GM06990 (cell line): ENCODE measurements around the gene FMNL2.

Experiments used
- DNase-seq: peaks from one replicate; pipeline ENCODE4 v3.0.0-alpha.2; 2011; ENCODE audit not compliant: insufficient read length; ENCODE audit errors: extremely low read depth
- H3K27me3 ChIP-seq: replicated peaks from 2 replicates; pipeline ENCODE4 v1.6.0; 2011; ENCODE audit warnings: low read length; ENCODE audit not compliant: control insufficient read depth, insufficient read depth
- H3K36me3 ChIP-seq: 2 replicates; pipeline ENCODE4 v1.5.1; 2011; ENCODE audit warnings: low read length; ENCODE audit not compliant: control insufficient read depth, insufficient read depth
- H3K4me3 ChIP-seq: replicated peaks from 2 replicates; pipeline ENCODE4 v1.5.1; 2011; ENCODE audit warnings: low read depth, mild to moderate bottlenecking, control low read depth, low read length
- TF ChIP-seq, protein P1 (sequence below): IDR thresholded peaks from 2 replicates; pipeline ENCODE4 v1.5.1; 2011; ENCODE audit warnings: low read length, control low read depth, mild to moderate bottlenecking, inconsistent platforms; ENCODE audit not compliant: insufficient read depth, poor library complexity, severe bottlenecking

FMNL2 gene

DNA sequence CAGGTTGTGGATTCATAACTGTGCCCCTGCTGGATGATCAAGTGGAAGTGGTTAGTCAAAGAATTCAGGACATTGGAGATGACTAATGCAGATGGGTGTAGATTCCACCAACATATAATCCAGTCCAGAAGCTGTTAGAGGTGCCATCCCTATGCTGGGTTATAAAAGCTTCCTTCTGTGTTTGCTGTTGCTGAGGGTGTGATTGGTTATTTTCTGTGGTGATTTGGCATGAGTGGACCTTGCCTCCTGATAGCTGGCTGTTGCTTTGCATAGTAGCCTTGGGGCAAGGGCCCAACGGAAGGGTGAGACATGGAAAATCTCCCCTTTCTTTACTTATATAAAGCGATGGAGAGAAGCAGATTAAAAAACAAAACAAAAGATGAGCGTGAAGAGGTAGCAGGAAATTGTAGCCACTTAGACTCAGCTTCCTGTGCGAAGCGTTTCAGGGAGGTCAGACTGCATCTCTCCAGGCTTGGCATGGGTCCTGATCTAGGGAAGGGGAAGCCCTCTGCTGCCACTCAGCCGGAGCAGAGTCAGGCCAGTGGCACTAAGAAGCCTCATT, 190.4 kb downstream of the FMNL2 start:
- no peak for DNase-seq
- TF ChIP-seq, protein P1, sequence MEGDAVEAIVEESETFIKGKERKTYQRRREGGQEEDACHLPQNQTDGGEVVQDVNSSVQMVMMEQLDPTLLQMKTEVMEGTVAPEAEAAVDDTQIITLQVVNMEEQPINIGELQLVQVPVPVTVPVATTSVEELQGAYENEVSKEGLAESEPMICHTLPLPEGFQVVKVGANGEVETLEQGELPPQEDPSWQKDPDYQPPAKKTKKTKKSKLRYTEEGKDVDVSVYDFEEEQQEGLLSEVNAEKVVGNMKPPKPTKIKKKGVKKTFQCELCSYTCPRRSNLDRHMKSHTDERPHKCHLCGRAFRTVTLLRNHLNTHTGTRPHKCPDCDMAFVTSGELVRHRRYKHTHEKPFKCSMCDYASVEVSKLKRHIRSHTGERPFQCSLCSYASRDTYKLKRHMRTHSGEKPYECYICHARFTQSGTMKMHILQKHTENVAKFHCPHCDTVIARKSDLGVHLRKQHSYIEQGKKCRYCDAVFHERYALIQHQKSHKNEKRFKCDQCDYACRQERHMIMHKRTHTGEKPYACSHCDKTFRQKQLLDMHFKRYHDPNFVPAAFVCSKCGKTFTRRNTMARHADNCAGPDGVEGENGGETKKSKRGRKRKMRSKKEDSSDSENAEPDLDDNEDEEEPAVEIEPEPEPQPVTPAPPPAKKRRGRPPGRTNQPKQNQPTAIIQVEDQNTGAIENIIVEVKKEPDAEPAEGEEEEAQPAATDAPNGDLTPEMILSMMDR, result no peak
- Histone ChIP-seq H3K27me3 (no peaks in the 10 kb centered on the region), H3K4me3 (no peak overlapping the region), H3K36me3 (no peaks in the 10 kb centered on the region)

DNA sequence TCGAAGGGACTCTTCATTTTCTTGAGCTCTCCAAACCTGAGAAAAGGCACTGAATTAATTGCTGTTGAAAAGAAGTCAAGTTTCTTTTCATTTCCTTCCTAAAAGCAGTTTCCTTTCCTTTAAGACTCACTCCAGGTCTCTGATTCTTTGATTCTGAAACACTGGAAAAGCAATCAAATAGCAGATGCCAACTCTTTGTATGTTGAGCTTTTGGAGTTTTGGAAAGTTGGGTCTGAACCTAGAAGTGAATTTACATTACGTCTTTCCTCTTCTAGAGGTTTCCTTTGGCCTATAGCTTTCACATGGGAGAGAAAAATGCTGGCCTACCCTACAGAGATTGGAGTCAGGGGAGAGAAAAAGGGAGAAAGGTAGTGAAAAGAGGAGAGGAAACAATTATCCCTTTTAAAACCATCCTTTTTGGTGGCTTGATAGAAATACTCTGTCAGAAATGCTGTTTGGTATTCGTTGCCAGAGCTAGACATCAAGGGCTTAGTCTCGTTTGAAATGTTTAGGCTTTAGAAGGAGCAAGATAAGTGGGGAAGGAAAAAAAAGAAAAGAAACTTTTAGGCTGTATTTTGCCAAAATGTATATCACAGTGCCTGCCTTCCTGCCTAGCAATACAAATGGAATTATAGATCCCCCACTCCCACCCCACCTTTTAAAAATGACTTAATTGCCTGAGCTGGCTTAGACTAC, 194.6 kb downstream of the FMNL2 start:
- Histone ChIP-seq H3K36me3 (no peaks in the 10 kb centered on the region), H3K27me3 (no peaks in the 10 kb centered on the region), H3K4me3 (no peak overlapping the region)
- TF ChIP-seq, protein P1, result no peak
- no peak for DNase-seq

DNA sequence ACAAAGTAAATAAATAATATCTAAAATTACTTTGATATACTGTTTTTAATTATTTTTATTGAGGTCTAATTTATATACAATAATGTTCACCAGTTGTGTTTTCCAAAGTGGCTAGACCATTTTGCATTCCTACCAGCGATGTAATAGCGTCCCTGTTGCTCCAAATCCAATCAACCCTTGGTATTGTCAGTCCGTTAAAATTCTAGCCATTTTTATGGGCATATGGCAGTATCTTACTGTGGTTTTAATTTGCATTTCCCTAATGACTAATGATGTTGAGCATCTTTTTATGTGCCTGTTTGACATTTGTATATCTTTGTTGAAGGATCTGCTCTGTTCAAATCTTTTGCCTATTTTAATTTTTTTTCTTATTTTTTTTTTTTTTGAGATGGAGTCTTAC, 197.3 kb downstream of the FMNL2 start:
- Histone ChIP-seq H3K36me3 (no peaks in the 10 kb centered on the region), H3K4me3 (no peak overlapping the region), H3K27me3 (no peaks in the 10 kb centered on the region)
- no peak for DNase-seq
- TF ChIP-seq, protein P1, result no peak

DNA sequence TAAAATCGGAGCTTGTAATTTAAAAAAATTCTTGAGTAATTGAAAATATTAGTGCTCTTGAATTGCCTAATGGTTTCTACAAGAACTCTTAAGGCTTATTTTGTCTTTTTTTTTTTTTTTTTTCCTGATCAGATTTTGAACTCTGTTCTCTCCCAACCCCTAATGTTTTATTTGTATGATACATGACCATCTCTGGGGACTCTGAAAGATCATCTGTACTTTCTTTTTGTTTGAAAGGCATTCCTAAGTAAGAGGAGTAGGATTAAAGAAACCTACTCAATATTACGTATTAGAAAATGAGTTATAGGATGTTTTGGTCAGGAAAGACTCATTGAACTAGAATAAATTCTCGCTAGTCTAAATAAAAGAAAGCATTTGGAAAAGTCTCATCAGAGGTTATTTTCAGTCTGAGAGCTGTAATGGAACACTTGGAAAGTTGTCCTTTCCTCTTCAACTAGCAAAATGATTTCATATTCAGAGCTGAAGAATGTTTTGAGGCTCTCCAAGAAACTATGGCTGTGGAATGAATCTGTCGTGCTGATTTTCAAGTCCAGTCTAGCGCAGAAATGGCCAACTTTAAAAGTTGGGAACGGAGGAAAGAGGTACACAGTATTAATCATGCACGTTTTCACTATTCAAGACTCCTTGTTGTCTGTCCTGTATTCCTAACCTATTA, 199.6 kb downstream of the FMNL2 start:
- TF ChIP-seq, protein P1, result no peak
- DNase-seq, result no peak
- Histone ChIP-seq H3K4me3 (no peak overlapping the region), H3K36me3 (no peaks in the 10 kb centered on the region), H3K27me3 (no peaks in the 10 kb centered on the region)

DNA sequence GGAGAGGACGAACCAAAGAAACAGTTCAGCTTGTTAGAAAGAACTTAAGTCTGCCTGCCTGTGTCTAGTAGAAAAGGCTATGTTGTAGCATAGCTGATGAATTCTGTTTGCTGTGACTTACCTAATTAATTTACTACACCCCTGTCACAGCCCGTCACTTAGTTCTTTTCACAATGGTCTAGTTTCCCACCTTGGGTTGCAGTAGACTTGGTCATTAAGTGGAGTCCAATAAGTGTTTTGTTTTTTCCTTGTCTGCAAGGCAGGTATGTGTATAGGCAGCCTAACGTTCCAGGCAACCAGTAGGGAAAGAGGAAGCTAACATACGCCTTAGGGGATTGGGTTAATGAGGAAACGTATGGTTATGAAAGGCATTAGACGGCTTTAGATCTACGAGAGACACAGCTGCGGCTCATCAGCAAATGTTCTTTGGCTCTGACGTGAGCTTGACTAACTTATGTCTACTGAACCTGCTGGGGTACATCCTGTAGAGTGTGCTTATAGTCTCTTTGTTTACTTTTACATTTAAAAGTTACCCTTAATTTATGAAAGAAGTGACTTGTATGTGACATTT, 202.2 kb downstream of the FMNL2 start:
- H3K4me3 ChIP-seq, result no peak overlapping the region
- no peaks in the 10 kb centered on the region for H3K36me3 ChIP-seq
- TF ChIP-seq, protein P1, result no peak
- no peak for DNase-seq
- no peaks in the 10 kb centered on the region for H3K27me3 ChIP-seq
